AG04450 (cell line): ENCODE measurements around the gene CAV2. TPM values are rescaled to one million over a fixed set of nuclear protein-coding genes. Genes with fewer than 3 reads are reported as not detected.

ENCODE experiments used
- CTCF ChIA-PET: fragments of 300-600, 350-600 bp; formaldehyde crosslinking; extraction: SDS; loops from one replicate; lab custom pipeline; 2022; ENCODE audit warnings: antibody characterized with exemption, inconsistent platforms; lab: Charles Lee
- POLR2A ChIA-PET: fragments of 350-600 bp; formaldehyde crosslinking; extraction: SDS; loops from one replicate; lab custom pipeline; 2021; ENCODE audit warnings: antibody characterized with exemption, inconsistent platforms; lab: Yijun Ruan, JAX
- DNase-seq: peaks from one replicate; pipeline ENCODE4 v3.0.0-alpha.2; 2011; ENCODE audit warnings: low read depth, low spot score
- H3K27ac ChIP-seq: one replicate; pipeline ENCODE4 v1.5.1; 2012; ENCODE audit warnings: low read depth, low read length, control low read depth
- H3K27me3 ChIP-seq: one replicate; pipeline ENCODE4 v1.6.0; 2012; ENCODE audit warnings: low read length; ENCODE audit not compliant: control insufficient read depth, insufficient read depth
- H3K4me3 ChIP-seq: 2 replicates; pipeline ENCODE4 v1.5.1; 2011; ENCODE audit warnings: mild to moderate bottlenecking, low read depth, low read length, control low read depth
- H3K9me3 ChIP-seq: 2 replicates; pipeline ENCODE4 v1.5.1; 2012; ENCODE audit warnings: low read length; ENCODE audit not compliant: control insufficient read depth, insufficient read depth
- CTCF ChIP-seq: IDR thresholded peaks from 2 replicates; pipeline ENCODE4 v1.5.1; 2011; ENCODE audit warnings: low read depth, low read length, control low read depth, inconsistent platforms
- polyA plus RNA-seq: library from polyadenylated mRNA; depleted of rRNA; stranded (reverse); fragments of >200 nt; gene quantifications from 2 replicates; pipeline ENCODE4 v1.2.3, GENCODE V29; 2011

The CAV2 gene
- polyA plus RNA-seq, 1 experiment: 265 TPM

- H3K4me3 ChIP-seq: no peak overlapping the region
- no peak for DNase-seq
- TF ChIP-seq CTCF: no peak
- ChIA-PET POLR2A (no interaction called here), CTCF (interaction anchor here (1.5 kb wide), 1 partner anchor 21 kb away, joined by 9 read pairs; no protein-coding TSS in a partner anchor)
- no peaks in the 10 kb centered on the region for H3K27me3 ChIP-seq
- no peak overlapping the region for H3K27ac ChIP-seq
- H3K9me3 ChIP-seq: no peaks in the 10 kb centered on the region
Observed at GRCh38 chr7:116505278-116505677, 5.7 kb downstream of the CAV2 start.

- no peak for DNase-seq
- ChIA-PET CTCF (no interaction called here), POLR2A (no interaction called here)
- TF ChIP-seq CTCF: no peak
- no peaks in the 10 kb centered on the region for H3K9me3 ChIP-seq
- no peak overlapping the region for H3K4me3 ChIP-seq
- H3K27me3 ChIP-seq: no peaks in the 10 kb centered on the region
- no peak overlapping the region for H3K27ac ChIP-seq
Observed at GRCh38 chr7:116505823-116506222, 6.3 kb downstream of the CAV2 start.

GRCh38 chr7:116509982-116510579 lies 10.5 kb downstream of the CAV2 start:
- no peaks in the 10 kb centered on the region for H3K9me3 ChIP-seq
- no peak overlapping the region for H3K27ac ChIP-seq
- no peak for DNase-seq
- no peak for TF ChIP-seq CTCF
- H3K4me3 ChIP-seq: no peak overlapping the region
- CTCF ChIA-PET: interaction anchor here (0.6 to 0.7 kb wide), 2 partner anchors 16 to 260 kb away, joined by 3 to 4 read pairs; no protein-coding TSS in a partner anchor
- POLR2A ChIA-PET: no interaction called here
- no peaks in the 10 kb centered on the region for H3K27me3 ChIP-seq

- Histone ChIP-seq H3K9me3 (no peaks in the 10 kb centered on the region), H3K4me3 (no peak overlapping the region), H3K27ac (no peak overlapping the region), H3K27me3 (no peaks in the 10 kb centered on the region)
- DNase-seq: no peak
- no peak for TF ChIP-seq CTCF
- ChIA-PET CTCF (interaction anchor here (0.6 to 0.7 kb wide), 2 partner anchors 16 to 261 kb away, joined by 3 to 4 read pairs; no protein-coding TSS in a partner anchor), POLR2A (no interaction called here)
Observed at GRCh38 chr7:116510795-116511194, 11.3 kb downstream of the CAV2 start.
